ENCODE results near the gene FGD6.

Gene FGD6

GRCh38 chr12:95225645-95226212 lies 8.5 kb upstream of the FGD6 start:
- Histone ChIP-seq H2BK5ac (ENCODE audit: low read depth, low read length, poor library complexity) (no peak overlapping the region), H3K27ac (ENCODE audit: low read depth, low read length) (no peak overlapping the region), H3K79me2 (ENCODE audit: control insufficient read depth, insufficient read depth, low read length, poor library complexity) (peaks cover 6% of the 10 kb centered on the region), H2AK5ac (ENCODE audit: low read length) (no peak overlapping the region), H3K23ac (ENCODE audit: low read length) (no peak overlapping the region), H3K14ac (ENCODE audit: low read length) (no peak overlapping the region), H3K4me2 (ENCODE audit: low read length) (no peak overlapping the region), H3K4ac (ENCODE audit: low read depth, low read length) (no peak overlapping the region), H3K9me3 (ENCODE audit: insufficient read depth, low read depth, low read length) (no peaks in the 10 kb centered on the region), H4K12ac (ENCODE audit: low read depth, low read length) (no peak overlapping the region), H2BK12ac (ENCODE audit: low read length) (no peak overlapping the region), H3K9ac (ENCODE audit: low read length) (no peak overlapping the region), H3K36me3 (ENCODE audit: control insufficient read depth in 1 of 2, insufficient read depth in 2 of 2, low read length in 2 of 2) (peaks cover 0 to 9% of the 10 kb centered on the region in 2 experiments), H3K4me3 (ENCODE audit: low read depth, low read length) (no peak overlapping the region), H4K91ac (ENCODE audit: low read depth, low read length) (no peak overlapping the region), H3K79me1 (ENCODE audit: low read length) (no peaks in the 10 kb centered on the region), H3K4me1 (ENCODE audit: control insufficient read depth in 1 of 2, insufficient read depth in 2 of 2, low read length in 2 of 2) (peaks cover 5% of the 10 kb centered on the region in 2 experiments), H3K18ac (ENCODE audit: low read length) (no peak overlapping the region), H4K8ac (ENCODE audit: low read depth, low read length) (no peak overlapping the region), H2AFZ (ENCODE audit: insufficient read depth, low read length, poor library complexity) (no peak overlapping the region), H2BK120ac (ENCODE audit: insufficient read depth, low read length, poor library complexity) (no peak overlapping the region), H3K27me3 (ENCODE audit: insufficient read depth, low read length) (no peaks in the 10 kb centered on the region)
- WGBS (ENCODE audit: extremely low coverage, insufficient coverage, insufficient read length): no CpG with 5 or more reads among the region's 1 CpG
- no peak for DNase-seq

- no CpG with 5 or more reads among the region's 8 CpGs for WGBS (ENCODE audit: extremely low coverage, insufficient coverage, insufficient read length)
- peaks cover 5% of the 10 kb centered on the region in 2 experiments for H3K4me1 ChIP-seq (ENCODE audit: control insufficient read depth in 1 of 2, insufficient read depth in 2 of 2, low read length in 2 of 2)
- peaks cover 9% of the 10 kb centered on the region for H3K79me2 ChIP-seq (ENCODE audit: control insufficient read depth, insufficient read depth, low read length, poor library complexity)
- no peak overlapping the region for H2BK5ac ChIP-seq (ENCODE audit: low read depth, low read length, poor library complexity)
- H3K27ac ChIP-seq (ENCODE audit: low read depth, low read length): no peak overlapping the region
- no peak overlapping the region for H2AFZ ChIP-seq (ENCODE audit: insufficient read depth, low read length, poor library complexity)
- peaks cover 0 to 9% of the 10 kb centered on the region in 2 experiments for H3K36me3 ChIP-seq (ENCODE audit: control insufficient read depth in 1 of 2, insufficient read depth in 2 of 2, low read length in 2 of 2)
- H3K23ac ChIP-seq (ENCODE audit: low read length): no peak overlapping the region
- H3K4me2 ChIP-seq (ENCODE audit: low read length): no peak overlapping the region
- no peaks in the 10 kb centered on the region for H3K9me3 ChIP-seq (ENCODE audit: insufficient read depth, low read depth, low read length)
- H2AK5ac ChIP-seq (ENCODE audit: low read length): no peak overlapping the region
- peak overlapping the region; percentile 42 for H3K4ac ChIP-seq (ENCODE audit: low read depth, low read length)
- no peak overlapping the region for H4K91ac ChIP-seq (ENCODE audit: low read depth, low read length)
- peak overlapping the region; percentile 18 for H4K12ac ChIP-seq (ENCODE audit: low read depth, low read length)
- no peak overlapping the region for H3K14ac ChIP-seq (ENCODE audit: low read length)
- H3K18ac ChIP-seq (ENCODE audit: low read length): no peak overlapping the region
- H3K9ac ChIP-seq (ENCODE audit: low read length): no peak overlapping the region
- H3K4me3 ChIP-seq (ENCODE audit: low read depth, low read length): no peak overlapping the region
- H2BK120ac ChIP-seq (ENCODE audit: insufficient read depth, low read length, poor library complexity): no peak overlapping the region
- H4K8ac ChIP-seq (ENCODE audit: low read depth, low read length): no peak overlapping the region
- DNase-seq: peak in 1 of 2 donors; percentile 34
- no peak overlapping the region for H2BK12ac ChIP-seq (ENCODE audit: low read length)
- H3K79me1 ChIP-seq (ENCODE audit: low read length): no peaks in the 10 kb centered on the region
- H3K27me3 ChIP-seq (ENCODE audit: insufficient read depth, low read length): no peaks in the 10 kb centered on the region
Measured at GRCh38 chr12:95224202-95225170, 7.2 kb upstream of the FGD6 start.

DNA sequence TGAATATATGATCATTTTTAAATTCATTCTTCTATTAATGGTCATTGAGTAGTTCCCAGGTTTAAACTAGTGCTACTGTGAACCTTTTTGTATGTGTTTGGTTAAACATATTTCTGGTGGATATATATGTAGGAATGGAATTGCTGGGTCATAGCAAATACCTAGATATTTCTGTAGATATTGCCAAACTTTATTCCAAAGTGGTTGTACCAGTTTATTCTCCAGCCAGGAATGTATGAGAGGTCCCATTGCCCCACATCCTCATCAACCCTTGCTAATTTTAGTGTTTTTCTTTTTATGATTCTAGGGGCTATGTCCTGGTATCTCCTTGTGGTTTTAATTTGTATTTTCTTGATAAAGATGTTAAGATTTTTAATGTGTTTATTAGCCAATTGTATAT lies 3.5 kb upstream of the FGD6 start:
- Histone ChIP-seq H3K4me1 (ENCODE audit: control insufficient read depth in 1 of 2, insufficient read depth in 2 of 2, low read length in 2 of 2) (peaks cover 5% of the 10 kb centered on the region in 2 experiments), H3K27ac (ENCODE audit: low read depth, low read length) (no peak overlapping the region), H3K9me3 (ENCODE audit: insufficient read depth, low read depth, low read length) (no peaks in the 10 kb centered on the region), H3K36me3 (ENCODE audit: control insufficient read depth in 1 of 2, insufficient read depth in 2 of 2, low read length in 2 of 2) (peaks cover 0 to 9% of the 10 kb centered on the region in 2 experiments), H2BK5ac (ENCODE audit: low read depth, low read length, poor library complexity) (no peak overlapping the region), H4K8ac (ENCODE audit: low read depth, low read length) (no peak overlapping the region), H2BK120ac (ENCODE audit: insufficient read depth, low read length, poor library complexity) (no peak overlapping the region), H3K27me3 (ENCODE audit: insufficient read depth, low read length) (no peaks in the 10 kb centered on the region), H4K12ac (ENCODE audit: low read depth, low read length) (no peak overlapping the region), H3K14ac (ENCODE audit: low read length) (no peak overlapping the region), H2AK5ac (ENCODE audit: low read length) (no peak overlapping the region), H3K18ac (ENCODE audit: low read length) (no peak overlapping the region), H3K23ac (ENCODE audit: low read length) (no peak overlapping the region), H2AFZ (ENCODE audit: insufficient read depth, low read length, poor library complexity) (no peak overlapping the region), H2BK12ac (ENCODE audit: low read length) (no peak overlapping the region), H3K9ac (ENCODE audit: low read length) (no peak overlapping the region), H3K4ac (ENCODE audit: low read depth, low read length) (no peak overlapping the region), H3K79me2 (ENCODE audit: control insufficient read depth, insufficient read depth, low read length, poor library complexity) (peaks cover 25% of the 10 kb centered on the region), H3K79me1 (ENCODE audit: low read length) (peaks cover 15% of the 10 kb centered on the region), H3K4me3 (ENCODE audit: low read depth, low read length) (no peak overlapping the region), H3K4me2 (ENCODE audit: low read length) (no peak overlapping the region), H4K91ac (ENCODE audit: low read depth, low read length) (no peak overlapping the region)
- DNase-seq: peak; percentile 34 to 88

DNA sequence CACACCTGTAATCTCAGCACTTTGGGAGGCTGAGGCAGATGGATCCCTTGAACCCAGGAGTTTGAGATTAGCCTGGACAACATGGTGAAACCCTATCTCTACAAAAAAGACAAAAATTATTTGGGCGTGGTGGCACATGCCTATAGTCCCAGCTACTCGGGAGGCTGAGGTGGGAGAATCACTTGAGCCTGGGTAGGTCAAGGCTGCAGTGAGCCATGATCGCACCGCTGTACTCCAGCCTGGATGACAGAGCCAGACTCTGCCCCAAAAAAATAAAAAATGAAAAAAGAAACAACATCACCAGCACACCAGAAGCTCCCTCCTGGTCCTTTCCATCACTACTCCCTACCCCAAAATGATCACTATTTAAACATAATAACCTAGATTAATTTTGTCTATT lies 2.9 kb upstream of the FGD6 start:
- WGBS (ENCODE audit: extremely low coverage, insufficient coverage, insufficient read length): no CpG with 5 or more reads among the region's 4 CpGs
- Histone ChIP-seq H3K9me3 (ENCODE audit: insufficient read depth, low read depth, low read length) (no peaks in the 10 kb centered on the region), H3K79me1 (ENCODE audit: low read length) (peaks cover 15% of the 10 kb centered on the region), H2BK120ac (ENCODE audit: insufficient read depth, low read length, poor library complexity) (no peak overlapping the region), H3K23ac (ENCODE audit: low read length) (no peak overlapping the region), H3K4me2 (ENCODE audit: low read length) (no peak overlapping the region), H2AK5ac (ENCODE audit: low read length) (no peak overlapping the region), H2BK12ac (ENCODE audit: low read length) (no peak overlapping the region), H3K9ac (ENCODE audit: low read length) (no peak overlapping the region), H3K4ac (ENCODE audit: low read depth, low read length) (peak overlapping the region; percentile 99), H2AFZ (ENCODE audit: insufficient read depth, low read length, poor library complexity) (no peak overlapping the region), H4K8ac (ENCODE audit: low read depth, low read length) (no peak overlapping the region), H3K36me3 (ENCODE audit: control insufficient read depth in 1 of 2, insufficient read depth in 2 of 2, low read length in 2 of 2) (peaks cover 0 to 9% of the 10 kb centered on the region in 2 experiments), H3K27me3 (ENCODE audit: insufficient read depth, low read length) (no peaks in the 10 kb centered on the region), H4K12ac (ENCODE audit: low read depth, low read length) (no peak overlapping the region), H4K91ac (ENCODE audit: low read depth, low read length) (no peak overlapping the region), H2BK5ac (ENCODE audit: low read depth, low read length, poor library complexity) (no peak overlapping the region), H3K27ac (ENCODE audit: low read depth, low read length) (no peak overlapping the region), H3K18ac (ENCODE audit: low read length) (no peak overlapping the region), H3K79me2 (ENCODE audit: control insufficient read depth, insufficient read depth, low read length, poor library complexity) (peaks cover 25% of the 10 kb centered on the region), H3K4me1 (ENCODE audit: control insufficient read depth in 1 of 2, insufficient read depth in 2 of 2, low read length in 2 of 2) (peaks cover 5% of the 10 kb centered on the region in 2 experiments), H3K4me3 (ENCODE audit: low read depth, low read length) (no peak overlapping the region), H3K14ac (ENCODE audit: low read length) (no peak overlapping the region)
- DNase-seq: no peak
